ENCODE results near the gene NCOR1.
"Not testable (repeated sequence)": the region's sequence is repeated elsewhere in the genome, so short reads cannot be mapped to it uniquely, and the experiment has no call there.

The NCOR1 gene

GRCh38 chr17:16201693-16202131, 13.6 kb downstream of the NCOR1 start:
- not testable (repeated sequence) for H3K27me3 ChIP-seq (ENCODE audit: control insufficient read depth, low read length)

GRCh38 chr17:16199093-16199492, 16.2 kb downstream of the NCOR1 start:
- peak overlapping the region; percentile 81 for H3K4me2 ChIP-seq (ENCODE audit: low read length)
- no peak for TF ChIP-seq CTCF (IDR thresholded peaks at IDR 0.05; ENCODE audit: low read depth, low read length, poor library complexity, severe bottlenecking)
- TF ChIP-seq EZH2phosphoT487 (IDR thresholded peaks at IDR 0.05; ENCODE audit: borderline replicate concordance, low read length): no peak

More at GRCh38 chr17:16201693-16202131, 13.6 kb downstream of the NCOR1 start:
- H3K9me2 ChIP-seq (replicated peaks; ENCODE audit: control insufficient read depth, low read length); H4K20me1 ChIP-seq (ENCODE audit: control insufficient read depth, insufficient read depth, low read depth, low read length); H3K9me3 ChIP-seq (ENCODE audit: control insufficient read depth, insufficient read depth, low read length); H3K36me3 ChIP-seq (ENCODE audit: control insufficient read depth, low read length); H3K4me2 ChIP-seq (ENCODE audit: low read length); H3K4me3 ChIP-seq (ENCODE audit: low read length); H3F3A ChIP-seq (ENCODE audit: control insufficient read depth, insufficient read depth); H3K27ac ChIP-seq (ENCODE audit: low read depth, low read length): not testable (repeated sequence)
- peaks cover 48% of the 10 kb centered on the region for H3K4me1 ChIP-seq (ENCODE audit: control insufficient read depth, low read length)
- peaks cover 96% of the 10 kb centered on the region for H3K79me2 ChIP-seq (ENCODE audit: control insufficient read depth, low read length)

GRCh38 chr17:16197276-16197675, 18.1 kb downstream of the NCOR1 start:
- Histone ChIP-seq H3K27ac (ENCODE audit: low read depth, low read length) (no peak overlapping the region), H3K9me3 (ENCODE audit: control insufficient read depth, insufficient read depth, low read length) (no peaks in the 10 kb centered on the region), H3K9me2 (replicated peaks; ENCODE audit: control insufficient read depth, low read length) (no peaks in the 10 kb centered on the region), H3K27me3 (ENCODE audit: control insufficient read depth, low read length) (no peaks in the 10 kb centered on the region), H3K4me3 (ENCODE audit: low read length) (no peak overlapping the region), H3K79me2 (ENCODE audit: control insufficient read depth, low read length) (peaks cover 72% of the 10 kb centered on the region), H3K4me1 (ENCODE audit: control insufficient read depth, low read length) (peaks cover 31% of the 10 kb centered on the region), H3K4me2 (ENCODE audit: low read length) (no peak overlapping the region), H3K36me3 (ENCODE audit: control insufficient read depth, low read length) (peaks cover 13% of the 10 kb centered on the region), H3F3A (ENCODE audit: control insufficient read depth, insufficient read depth) (no peaks in the 10 kb centered on the region), H4K20me1 (ENCODE audit: control insufficient read depth, insufficient read depth, low read depth, low read length) (no peaks in the 10 kb centered on the region)
- TF ChIP-seq CTCF (IDR thresholded peaks at IDR 0.05; ENCODE audit: low read depth, low read length, poor library complexity, severe bottlenecking) (no peak), EZH2phosphoT487 (IDR thresholded peaks at IDR 0.05; ENCODE audit: borderline replicate concordance, low read length) (no peak)

More at GRCh38 chr17:16199093-16199492, 16.2 kb downstream of the NCOR1 start:
- Histone ChIP-seq H3K27ac (ENCODE audit: low read depth, low read length) (peak overlapping the region; percentile 59), H3K79me2 (ENCODE audit: control insufficient read depth, low read length) (peaks cover 86% of the 10 kb centered on the region), H4K20me1 (ENCODE audit: control insufficient read depth, insufficient read depth, low read depth, low read length) (no peaks in the 10 kb centered on the region), H3K4me1 (ENCODE audit: control insufficient read depth, low read length) (peaks cover 43% of the 10 kb centered on the region), H3K9me3 (ENCODE audit: control insufficient read depth, insufficient read depth, low read length) (no peaks in the 10 kb centered on the region), H3K36me3 (ENCODE audit: control insufficient read depth, low read length) (peaks cover 8% of the 10 kb centered on the region), H3F3A (ENCODE audit: control insufficient read depth, insufficient read depth) (no peaks in the 10 kb centered on the region), H3K27me3 (ENCODE audit: control insufficient read depth, low read length) (no peaks in the 10 kb centered on the region), H3K4me3 (ENCODE audit: low read length) (peak overlapping the region; percentile 66), H3K9me2 (replicated peaks; ENCODE audit: control insufficient read depth, low read length) (no peaks in the 10 kb centered on the region)

GRCh38 chr17:16194307-16194835, 21.0 kb downstream of the NCOR1 start:
- not testable (repeated sequence) for H3K27me3 ChIP-seq (ENCODE audit: control insufficient read depth, low read length); H4K20me1 ChIP-seq (ENCODE audit: control insufficient read depth, insufficient read depth, low read depth, low read length); H3K4me2 ChIP-seq (ENCODE audit: low read length); H3K4me3 ChIP-seq (ENCODE audit: low read length); H3K9me3 ChIP-seq (ENCODE audit: control insufficient read depth, insufficient read depth, low read length); H3K27ac ChIP-seq (ENCODE audit: low read depth, low read length); H3K9me2 ChIP-seq (replicated peaks; ENCODE audit: control insufficient read depth, low read length); H3F3A ChIP-seq (ENCODE audit: control insufficient read depth, insufficient read depth)
- Histone ChIP-seq H3K79me2 (ENCODE audit: control insufficient read depth, low read length) (peaks cover 70% of the 10 kb centered on the region), H3K4me1 (ENCODE audit: control insufficient read depth, low read length) (peaks cover 25% of the 10 kb centered on the region), H3K36me3 (ENCODE audit: control insufficient read depth, low read length) (peaks cover 27% of the 10 kb centered on the region)
